GM10248 (cell line): Measurements from ENCODE around the gene IER2.

Experiments
- CTCF ChIA-PET: fragments of 300-600 bp; sonication (Branson Sonifier 250); formaldehyde crosslinking; extraction: SDS; loops from one replicate; lab custom pipeline; 2021; ENCODE audit warnings: antibody characterized with exemption; lab: Yijun Ruan, JAX
- POLR2A ChIA-PET: fragments of 350-650 bp; sonication (Branson Sonifier 250); formaldehyde crosslinking; extraction: SDS; loops from one replicate; lab custom pipeline; 2020; ENCODE audit warnings: antibody characterized with exemption; lab: Yijun Ruan, JAX
- DNase-seq: peaks from one replicate; pipeline ENCODE4 v3.0.0; 2012; ENCODE audit errors: extremely low spot score
- TF ChIP-seq, protein P1 (sequence below): IDR thresholded peaks from 2 replicates; pipeline ENCODE4 v1.5.1; 2012; ENCODE audit warnings: mild to moderate bottlenecking, low read depth; ENCODE audit errors: extremely low read depth, missing control alignments, control extremely low read depth

Gene IER2

DNA sequence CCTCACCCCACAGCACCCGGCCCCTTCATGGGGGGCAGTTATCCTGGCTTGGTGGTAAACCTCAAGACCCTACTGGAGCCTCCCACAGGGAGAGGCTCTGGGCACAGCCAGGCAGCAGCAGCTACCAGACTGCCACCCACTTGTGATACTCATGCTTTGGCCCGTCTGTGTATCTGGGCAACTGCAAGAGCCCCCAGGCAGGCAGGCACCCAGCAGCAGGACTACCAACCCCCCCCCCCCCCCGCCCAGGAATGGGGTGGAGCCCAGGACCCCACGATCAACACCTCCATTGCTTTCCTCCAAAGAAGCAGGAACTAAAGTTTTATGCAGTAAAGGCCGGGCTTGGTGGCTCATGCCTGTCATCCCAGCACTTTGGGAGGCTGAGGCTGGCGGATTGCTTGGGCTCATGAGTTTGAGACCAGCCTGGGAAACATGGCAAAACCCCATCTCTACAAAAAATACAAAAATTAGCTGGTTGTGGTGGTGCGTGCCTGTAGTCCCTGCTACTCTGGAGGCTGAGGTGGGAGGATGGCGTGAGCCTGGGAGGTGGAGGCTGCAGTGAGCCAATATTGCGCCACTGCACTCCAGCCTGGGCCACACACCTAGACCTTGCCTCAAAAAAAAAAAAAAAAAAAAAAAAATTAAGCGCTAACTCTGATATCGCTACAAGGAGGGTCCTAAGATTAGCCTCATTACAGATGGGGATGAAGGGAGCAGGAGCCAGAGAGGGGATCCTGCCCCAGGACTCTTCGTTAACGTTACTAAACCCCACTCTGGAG lies 46.4 kb upstream of the IER2 start:
- DNase-seq: no peak
- TF ChIP-seq, protein P1, sequence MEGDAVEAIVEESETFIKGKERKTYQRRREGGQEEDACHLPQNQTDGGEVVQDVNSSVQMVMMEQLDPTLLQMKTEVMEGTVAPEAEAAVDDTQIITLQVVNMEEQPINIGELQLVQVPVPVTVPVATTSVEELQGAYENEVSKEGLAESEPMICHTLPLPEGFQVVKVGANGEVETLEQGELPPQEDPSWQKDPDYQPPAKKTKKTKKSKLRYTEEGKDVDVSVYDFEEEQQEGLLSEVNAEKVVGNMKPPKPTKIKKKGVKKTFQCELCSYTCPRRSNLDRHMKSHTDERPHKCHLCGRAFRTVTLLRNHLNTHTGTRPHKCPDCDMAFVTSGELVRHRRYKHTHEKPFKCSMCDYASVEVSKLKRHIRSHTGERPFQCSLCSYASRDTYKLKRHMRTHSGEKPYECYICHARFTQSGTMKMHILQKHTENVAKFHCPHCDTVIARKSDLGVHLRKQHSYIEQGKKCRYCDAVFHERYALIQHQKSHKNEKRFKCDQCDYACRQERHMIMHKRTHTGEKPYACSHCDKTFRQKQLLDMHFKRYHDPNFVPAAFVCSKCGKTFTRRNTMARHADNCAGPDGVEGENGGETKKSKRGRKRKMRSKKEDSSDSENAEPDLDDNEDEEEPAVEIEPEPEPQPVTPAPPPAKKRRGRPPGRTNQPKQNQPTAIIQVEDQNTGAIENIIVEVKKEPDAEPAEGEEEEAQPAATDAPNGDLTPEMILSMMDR: no peak
- ChIA-PET CTCF (interaction anchor here (0.9 to 4.2 kb wide), 17 partner anchors 9 to 342 kb away, joined by 3 to 26 read pairs (median 6); partner anchors contain the start of genes DAND5, FARSA, NACC1 and TRMT1), POLR2A (interaction anchor here (0.6 to 0.9 kb wide), 3 partner anchors 14 to 170 kb away, joined by 3 to 5 read pairs (median 4); partner anchors contain the start of genes FARSA and NACC1)

DNA sequence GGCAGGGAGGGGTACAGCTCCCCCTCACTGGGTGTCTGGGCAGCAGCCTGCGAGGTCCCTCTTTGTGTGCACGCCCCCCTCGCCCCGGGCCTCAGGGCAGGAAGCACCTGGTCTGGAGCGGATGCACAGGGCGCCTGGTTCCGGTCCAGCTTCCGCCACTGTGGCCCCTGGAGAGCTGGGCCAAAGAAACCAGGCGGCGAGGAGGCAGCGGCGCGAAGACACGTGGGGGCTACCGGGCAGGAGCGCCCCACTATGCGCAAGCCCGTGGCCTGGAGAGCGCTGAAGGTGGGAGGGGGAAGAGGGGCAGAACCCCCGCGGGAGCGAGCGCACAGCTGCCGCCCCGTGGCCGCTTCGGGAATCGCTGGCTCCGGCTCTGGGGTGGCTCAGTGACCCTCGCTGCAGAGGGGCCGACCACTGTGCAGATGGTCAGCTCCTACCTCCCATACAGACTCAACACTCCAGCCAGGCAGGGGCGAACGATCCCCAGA lies 45.8 kb upstream of the IER2 start:
- POLR2A ChIA-PET: interaction anchor here (0.8 to 0.9 kb wide), 2 partner anchors 14 to 171 kb away, joined by 4 to 5 read pairs; partner anchors contain the start of genes FARSA and NACC1
- peak; percentile 85 for DNase-seq
- CTCF ChIA-PET: interaction anchor here (0.9 to 4.2 kb wide), 20 partner anchors 10 to 342 kb away, joined by 3 to 26 read pairs (median 6); partner anchors contain the start of genes DAND5, FARSA, NACC1 and TRMT1
- TF ChIP-seq, protein P1: peak; percentile 90

DNA sequence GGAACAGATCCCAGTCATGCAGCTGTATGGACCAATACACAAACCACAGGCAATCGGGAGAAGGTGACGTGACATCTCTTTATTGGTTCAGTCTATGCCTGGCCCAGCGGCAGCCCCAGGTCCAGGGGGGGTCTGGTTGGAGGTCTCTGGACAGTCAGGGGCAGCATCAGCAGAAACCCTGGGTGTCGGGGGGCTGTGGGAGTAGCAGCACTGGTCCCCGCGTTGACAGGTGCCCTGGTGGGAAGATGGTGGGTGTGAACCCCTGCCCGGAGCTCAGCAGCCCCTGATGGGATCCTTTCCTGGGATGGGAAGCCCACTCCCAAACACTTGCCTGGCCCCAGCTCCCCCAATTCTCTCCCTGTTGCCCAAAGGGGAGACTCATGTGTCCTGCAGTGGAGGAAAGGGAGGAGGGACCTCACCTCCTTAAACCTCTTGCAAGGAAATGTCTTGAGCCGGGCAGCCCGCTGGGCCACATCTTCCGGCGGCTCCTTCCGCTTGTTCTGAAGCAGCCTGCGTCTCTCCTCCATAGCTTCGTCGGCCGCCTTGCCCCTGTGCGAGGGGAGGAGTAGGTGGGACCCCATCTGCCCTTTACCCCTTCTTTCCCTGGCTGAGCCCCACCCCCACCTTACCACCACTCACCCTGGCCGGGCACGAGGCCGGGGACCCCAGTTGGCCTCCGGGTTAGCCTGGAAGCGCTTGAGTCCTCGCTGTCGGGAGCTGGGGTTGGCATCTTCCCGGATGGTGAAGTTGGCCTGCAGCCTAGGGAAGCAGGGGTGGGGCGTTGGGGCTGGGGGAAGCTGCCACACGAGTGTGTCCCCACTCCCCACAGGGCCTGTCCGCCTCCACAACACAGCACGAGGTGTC lies 45.1 kb upstream of the IER2 start:
- TF ChIP-seq, protein P1: no peak
- POLR2A ChIA-PET: interaction anchor here (0.6 to 0.9 kb wide), 3 partner anchors 13 to 172 kb away, joined by 3 to 5 read pairs (median 4); partner anchors contain the start of genes FARSA and NACC1
- peak; percentile 50 for DNase-seq
- CTCF ChIA-PET: interaction anchor here (0.9 to 4.2 kb wide), 20 partner anchors 9 to 205 kb away, joined by 3 to 26 read pairs (median 6); partner anchors contain the start of genes DAND5, NACC1 and TRMT1

DNA sequence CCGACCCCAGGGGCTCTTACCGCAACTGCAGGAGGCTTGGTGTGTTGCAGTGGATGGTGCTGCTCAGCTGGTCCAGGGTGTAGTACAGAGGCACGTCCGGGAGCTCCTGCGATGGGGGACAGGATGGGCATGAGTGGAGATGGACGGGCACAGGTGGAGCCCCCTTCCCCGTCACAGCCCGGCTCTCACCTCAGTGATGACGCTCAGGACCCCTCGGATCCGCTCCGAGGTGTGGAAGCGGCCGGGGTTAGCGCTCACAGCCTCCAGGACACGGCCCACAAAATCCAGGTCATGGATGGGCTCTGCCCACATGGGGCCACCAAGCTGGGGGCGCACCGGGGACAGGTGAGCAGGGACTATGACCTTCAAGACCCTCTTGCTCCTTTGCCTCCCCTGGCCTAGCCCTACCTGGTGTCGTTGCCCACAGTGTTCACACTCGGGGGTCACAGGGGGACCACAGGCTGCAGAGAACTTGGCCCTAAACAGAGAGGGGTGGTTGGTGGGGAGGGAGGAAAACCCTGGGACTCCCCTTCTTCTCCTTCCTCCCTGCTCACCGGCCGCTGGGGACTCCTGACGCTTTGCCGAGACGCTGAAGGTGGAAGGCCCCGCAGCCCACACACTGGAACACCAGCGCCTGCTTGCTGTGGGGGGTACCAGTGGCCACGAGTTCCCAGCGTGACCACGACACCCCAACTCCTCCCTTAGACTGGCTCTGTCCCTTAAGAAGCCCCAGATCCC lies 40.7 kb upstream of the IER2 start:
- CTCF ChIA-PET: no interaction called here
- DNase-seq: no peak
- TF ChIP-seq, protein P1: no peak
- POLR2A ChIA-PET: interaction anchor here (0.6 kb wide), 1 partner anchor 70 kb away, joined by 5 read pairs; no protein-coding TSS in a partner anchor

DNA sequence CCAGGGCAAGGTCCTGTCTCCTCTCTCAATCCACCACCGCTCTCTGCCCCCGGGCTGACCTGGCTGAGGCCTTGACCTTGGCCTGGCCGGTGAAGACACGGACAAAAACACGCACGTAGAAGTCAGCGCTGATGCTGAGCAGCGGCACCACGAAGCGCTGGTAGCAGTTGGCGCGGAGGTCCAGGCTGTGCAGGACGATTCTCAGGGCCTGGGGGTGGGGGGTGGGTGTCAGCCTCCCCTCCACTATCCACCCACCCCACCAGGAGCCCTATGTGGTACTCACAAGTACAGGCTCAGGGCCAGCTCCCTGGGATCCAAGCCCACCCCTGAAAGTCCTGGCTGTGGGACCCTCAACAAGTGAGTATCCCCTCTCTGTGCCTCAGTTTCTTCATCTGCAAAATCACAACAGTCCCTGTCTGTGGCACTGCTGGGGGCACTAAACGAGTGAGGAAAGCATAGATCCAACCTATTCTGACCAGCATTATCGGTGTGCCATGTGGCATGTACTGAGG lies 40.1 kb upstream of the IER2 start:
- POLR2A ChIA-PET: no interaction called here
- CTCF ChIA-PET: interaction anchor here (1.4 kb wide), 1 partner anchor 17 kb away, joined by 3 read pairs; no protein-coding TSS in a partner anchor
- DNase-seq: no peak
- TF ChIP-seq, protein P1: no peak
